ENCODE data around the gene FKBP3. TPM values are rescaled to one million over a fixed set of nuclear protein-coding genes. Genes with fewer than 3 reads are reported as not detected.

Gene FKBP3
- total and polyA plus RNA-seq, 2 of the 13 experiments (the other 11 are each of a cell fraction or from before 2014, with no cell fraction given): 57.0 to 87.6 TPM

DNA sequence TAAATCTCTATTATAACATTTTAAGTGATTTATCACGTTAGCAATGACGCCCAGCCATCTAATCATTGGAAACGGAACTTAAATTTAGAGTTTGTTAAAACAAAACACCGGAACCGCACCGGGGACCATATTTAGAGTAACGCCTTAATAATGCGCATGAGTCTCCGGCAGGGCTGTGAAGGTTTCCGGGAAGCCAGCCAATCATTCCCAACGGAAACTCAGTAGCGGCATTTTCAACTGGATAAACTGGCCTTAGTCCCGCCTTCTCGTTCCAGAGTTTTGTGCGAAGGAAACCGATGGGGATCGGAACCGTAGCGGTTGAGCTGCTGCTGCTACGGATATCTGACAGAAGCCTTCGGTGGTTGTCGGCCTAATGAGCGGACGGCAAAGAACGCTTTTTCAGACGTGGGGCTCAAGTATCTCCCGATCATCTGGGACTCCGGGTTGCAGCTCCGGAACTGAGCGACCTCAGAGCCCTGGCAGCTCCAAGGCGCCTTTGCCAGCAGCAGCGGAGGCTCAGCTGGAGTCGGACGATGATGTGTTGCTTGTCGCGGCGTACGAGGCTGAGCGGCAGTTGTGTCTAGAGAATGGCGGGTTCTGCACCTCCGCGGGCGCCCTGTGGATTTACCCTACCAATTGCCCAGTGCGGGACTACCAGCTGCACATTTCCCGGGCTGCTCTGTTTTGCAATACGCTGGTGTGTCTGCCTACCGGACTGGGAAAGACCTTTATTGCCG lies 1.5 kb upstream of the FKBP3 start, which contains the start of gene FANCM (continued):
- TF ChIP-seq ZNF407 (CRISPR knock-in tag; IDR thresholded peaks at IDR 0.05; ENCODE audit: not compliant biosample characterization) (peak; percentile 41), ZSCAN30 (CRISPR knock-in tag; IDR thresholded peaks at IDR 0.05) (no peak), AGO1 (IDR thresholded peaks at IDR 0.05; ENCODE audit: low read depth, low read length, poor library complexity, severe bottlenecking) (no peak), FOXO1 (CRISPR knock-in tag; IDR thresholded peaks at IDR 0.05) (no peak), SAP130 (CRISPR knock-in tag; IDR thresholded peaks at IDR 0.05; ENCODE audit: low read depth) (peak; percentile 100), ZNF761 (CRISPR knock-in tag; conservative IDR thresholded peaks at IDR 0.05) (no peak), FIP1L1 (IDR thresholded peaks at IDR 0.05; ENCODE audit: borderline replicate concordance, insufficient read depth, low read depth, low read length) (no peak), ZNF12 (CRISPR knock-in tag; IDR thresholded peaks at IDR 0.05) (0 out of 2 replicates have a peak, but pooled peaks have one; percentile 29), PHF8 (CRISPR knock-in tag; IDR thresholded peaks at IDR 0.05) (peak; percentile 75), ATF7-NPFF (CRISPR knock-in tag; IDR thresholded peaks at IDR 0.05; ENCODE audit: low read depth) (0 out of 2 replicates have a peak, but pooled peaks have one; percentile 46), JUND (CRISPR knock-in tag; IDR thresholded peaks at IDR 0.05) (no peak), ZNF841 (CRISPR knock-in tag; IDR thresholded peaks at IDR 0.05; ENCODE audit: borderline replicate concordance) (no peak), PAF1 (CRISPR knock-in tag; IDR thresholded peaks at IDR 0.05) (no peak), REL (CRISPR knock-in tag; conservative IDR thresholded peaks at IDR 0.05) (no peak), ZNF83 (CRISPR knock-in tag; IDR thresholded peaks at IDR 0.05; ENCODE audit: borderline replicate concordance) (0 out of 2 replicates have a peak, but pooled peaks have one; percentile 74), ZNF232 (CRISPR knock-in tag; IDR thresholded peaks at IDR 0.05; ENCODE audit: borderline replicate concordance) (no peak; the same call in 1 of the 2 replicates), ZC3H13 (CRISPR knock-in tag; IDR thresholded peaks at IDR 0.05) (0 out of 2 replicates have a peak, but pooled peaks have one; percentile 52), ZNF510 (CRISPR knock-in tag; IDR thresholded peaks at IDR 0.05; ENCODE audit: low read depth) (no peak), HOXD1 (CRISPR knock-in tag; IDR thresholded peaks at IDR 0.05) (no peak), GTF2F1 (IDR thresholded peaks at IDR 0.05; ENCODE audit: low read length) (no peak), AKAP8 (CRISPR knock-in tag; IDR thresholded peaks at IDR 0.05) (no peak)
- TF ChIP-seq, protein P1, sequence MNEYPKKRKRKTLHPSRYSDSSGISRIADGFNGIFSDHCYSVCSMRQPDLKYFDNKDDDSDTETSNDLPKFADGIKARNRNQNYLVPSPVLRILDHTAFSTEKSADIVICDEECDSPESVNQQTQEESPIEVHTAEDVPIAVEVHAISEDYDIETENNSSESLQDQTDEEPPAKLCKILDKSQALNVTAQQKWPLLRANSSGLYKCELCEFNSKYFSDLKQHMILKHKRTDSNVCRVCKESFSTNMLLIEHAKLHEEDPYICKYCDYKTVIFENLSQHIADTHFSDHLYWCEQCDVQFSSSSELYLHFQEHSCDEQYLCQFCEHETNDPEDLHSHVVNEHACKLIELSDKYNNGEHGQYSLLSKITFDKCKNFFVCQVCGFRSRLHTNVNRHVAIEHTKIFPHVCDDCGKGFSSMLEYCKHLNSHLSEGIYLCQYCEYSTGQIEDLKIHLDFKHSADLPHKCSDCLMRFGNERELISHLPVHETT (CRISPR knock-in tag; conservative IDR thresholded peaks at IDR 0.05): no peak
